MM.1S (cell line): ENCODE data around the gene HSPB7.

Experiments
- CTCF ChIP-seq: fragments of 300-600 bp; sonication (generic); IDR thresholded peaks from 2 replicates; pipeline ENCODE4 v1.5.1; 2016; ENCODE audit warnings: antibody characterized with exemption, low read length, mixed read lengths
- EZH2 ChIP-seq: fragments of 300-600 bp; sonication (generic); optimal IDR thresholded peaks from 2 replicates; pipeline ENCODE3; 2017; ENCODE audit warnings: low read depth, mild to moderate bottlenecking, antibody characterized with exemption, low read length, mixed read lengths
- EZH2phosphoT487 ChIP-seq: fragments of 300-600 bp; sonication (generic); IDR thresholded peaks from 2 replicates; pipeline ENCODE4 v1.6.1; 2018; ENCODE audit warnings: antibody characterized with exemption, low read length

- no peak for TF ChIP-seq CTCF
- TF ChIP-seq EZH2phosphoT487: no peak
- TF ChIP-seq EZH2: no peak
Measured at GRCh38 chr1:16009678-16010077, 8.2 kb downstream of the HSPB7 start.
